Ishikawa (cell line): ENCODE measurements around the gene SNX32.

ENCODE experiments used
- CEBPB ChIP-seq: IDR thresholded peaks from 2 replicates; pipeline ENCODE4 v1.6.1; 2012
- CREB1 ChIP-seq: IDR thresholded peaks from 2 replicates; pipeline ENCODE4 v1.6.1; 2012; ENCODE audit warnings: low read depth
- EP300 ChIP-seq: IDR thresholded peaks from 2 replicates; pipeline ENCODE4 v1.6.1; 2012; ENCODE audit warnings: borderline replicate concordance
- FOXM1 ChIP-seq: IDR thresholded peaks from 2 replicates; pipeline ENCODE4 v1.6.1; 2012; ENCODE audit warnings: low read depth, borderline replicate concordance
- MAX ChIP-seq: IDR thresholded peaks from 2 replicates; pipeline ENCODE4 v1.6.1; 2012
- NFIC ChIP-seq: IDR thresholded peaks from 2 replicates; pipeline ENCODE4 v1.6.1; 2012
- RAD21 ChIP-seq: IDR thresholded peaks from 2 replicates; pipeline ENCODE4 v1.6.1; 2012; ENCODE audit warnings: low read depth
- REST ChIP-seq: IDR thresholded peaks from 2 replicates; pipeline ENCODE4 v1.6.1; 2012; ENCODE audit warnings: low read depth, mild to moderate bottlenecking
- TAF1 ChIP-seq: IDR thresholded peaks from 2 replicates; pipeline ENCODE4 v1.6.1; 2012; ENCODE audit warnings: low read depth, mild to moderate bottlenecking
- YY1 ChIP-seq: IDR thresholded peaks from 2 replicates; pipeline ENCODE4 v1.6.1; 2012; ENCODE audit warnings: low read depth
- ZBTB7A ChIP-seq: IDR thresholded peaks from 2 replicates; pipeline ENCODE4 v1.6.1; 2012; ENCODE audit warnings: low read depth
- TF ChIP-seq, protein P1 (sequence below): IDR thresholded peaks from 2 replicates; pipeline ENCODE4 v1.6.1; 2012

DNA sequence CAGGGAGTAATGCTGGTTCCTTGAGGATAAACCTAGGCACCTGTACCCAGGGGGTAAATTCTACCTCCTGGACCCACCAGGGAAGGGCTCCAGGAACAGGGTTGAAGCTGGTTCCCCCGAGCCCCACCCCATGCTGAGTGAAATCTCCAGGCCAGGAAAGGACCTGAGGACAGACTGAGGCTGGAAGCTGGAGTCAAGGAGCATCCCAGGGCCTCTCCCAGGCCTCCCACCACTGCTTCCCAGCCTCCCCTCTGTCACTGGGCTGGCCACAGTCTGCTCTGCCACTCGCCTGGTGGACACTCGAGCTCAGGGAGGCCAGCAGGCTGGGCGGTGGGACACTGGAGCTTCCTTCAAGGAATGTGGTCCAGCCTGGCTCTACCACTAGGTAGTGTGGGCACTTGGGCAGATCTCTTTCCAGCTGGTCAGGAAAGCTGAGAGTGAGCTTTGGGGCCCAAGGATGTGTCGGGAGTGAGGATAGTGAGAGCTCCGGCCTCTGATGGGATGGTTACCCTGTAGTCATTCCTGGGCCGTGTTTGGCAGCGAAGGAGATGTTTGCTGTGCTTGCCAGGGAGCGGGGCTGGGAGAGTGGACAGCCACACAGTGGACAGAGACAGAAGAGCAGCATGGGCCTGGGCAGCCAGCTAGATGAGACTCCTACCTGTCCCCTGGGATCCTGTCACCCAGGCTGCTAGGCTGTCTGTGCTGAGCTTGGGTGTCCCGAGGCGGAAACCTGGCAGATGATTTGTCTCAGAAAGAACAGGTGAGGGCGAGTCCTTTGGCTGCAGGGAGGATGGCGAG is 43.5 kb upstream of the SNX32 start:
- TF ChIP-seq TAF1 = no peak
- TF ChIP-seq YY1 = no peak
- TF ChIP-seq REST = no peak
- TF ChIP-seq CREB1 = no peak
- TF ChIP-seq RAD21 = no peak
- no peak for TF ChIP-seq MAX
- no peak for TF ChIP-seq ZBTB7A
- no peak for TF ChIP-seq CEBPB
- no peak for TF ChIP-seq EP300
- no peak for TF ChIP-seq NFIC
- TF ChIP-seq, protein P1, sequence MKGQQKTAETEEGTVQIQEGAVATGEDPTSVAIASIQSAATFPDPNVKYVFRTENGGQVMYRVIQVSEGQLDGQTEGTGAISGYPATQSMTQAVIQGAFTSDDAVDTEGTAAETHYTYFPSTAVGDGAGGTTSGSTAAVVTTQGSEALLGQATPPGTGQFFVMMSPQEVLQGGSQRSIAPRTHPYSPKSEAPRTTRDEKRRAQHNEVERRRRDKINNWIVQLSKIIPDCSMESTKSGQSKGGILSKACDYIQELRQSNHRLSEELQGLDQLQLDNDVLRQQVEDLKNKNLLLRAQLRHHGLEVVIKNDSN = no peak
- TF ChIP-seq FOXM1 = no peak
